ENCODE data around the gene ZGRF1.
"Not testable (repeated sequence)": the region's sequence is repeated elsewhere in the genome, so short reads cannot be mapped to it uniquely, and the experiment has no call there.

The ZGRF1 gene

GRCh38 chr4:112523008-112523721 is 113.5 kb downstream of the ZGRF1 start:
- in situ Hi-C loops (cut with HindIII; ENCODE audit: low pct_unique_long_range_greater_than_20kb, low sequenced_read_pairs): no loop called here
- TF ChIP-seq JUND (IDR thresholded peaks at IDR 0.05; ENCODE audit: low read depth): no peak
- DNase-seq (ENCODE audit: low read depth in 1 of 2, low spot score in 1 of 2): no peak

GRCh38 chr4:112522431-112522830 is 114.3 kb downstream of the ZGRF1 start:
- in situ Hi-C loops (cut with HindIII; ENCODE audit: low pct_unique_long_range_greater_than_20kb, low sequenced_read_pairs); DNase-seq (ENCODE audit: low read depth in 1 of 2, low spot score in 1 of 2): not testable (repeated sequence)

- DNase-seq (ENCODE audit: low read depth in 1 of 2, low spot score in 1 of 2): no peak
- TF ChIP-seq JUND (IDR thresholded peaks at IDR 0.05; ENCODE audit: low read depth): no peak
- in situ Hi-C loops (cut with HindIII; ENCODE audit: low pct_unique_long_range_greater_than_20kb, low sequenced_read_pairs): no loop called here
These were observed 115.3 kb downstream of the ZGRF1 start for GRCh38 chr4:112521123-112522023.

- in situ Hi-C loops (cut with HindIII; ENCODE audit: low pct_unique_long_range_greater_than_20kb, low sequenced_read_pairs): no loop called here
- DNase-seq (ENCODE audit: low read depth in 1 of 2, low spot score in 1 of 2): no peak
- no peak for TF ChIP-seq JUND (IDR thresholded peaks at IDR 0.05; ENCODE audit: low read depth)
These were observed 116.0 kb downstream of the ZGRF1 start for GRCh38 chr4:112520598-112521122.

GRCh38 chr4:112519689-112520597 is 116.8 kb downstream of the ZGRF1 start:
- TF ChIP-seq JUND (IDR thresholded peaks at IDR 0.05; ENCODE audit: low read depth): no peak
- in situ Hi-C loops (cut with HindIII; ENCODE audit: low pct_unique_long_range_greater_than_20kb, low sequenced_read_pairs): no loop called here
- DNase-seq (ENCODE audit: low read depth in 1 of 2, low spot score in 1 of 2): no peak

- no peak for TF ChIP-seq JUND (IDR thresholded peaks at IDR 0.05; ENCODE audit: low read depth)
- no peak for DNase-seq (ENCODE audit: low read depth in 1 of 2, low spot score in 1 of 2)
- in situ Hi-C loops (cut with HindIII; ENCODE audit: low pct_unique_long_range_greater_than_20kb, low sequenced_read_pairs): no loop called here
These were observed 118.0 kb downstream of the ZGRF1 start for GRCh38 chr4:112518675-112519074.

- no peak for DNase-seq (ENCODE audit: low read depth in 1 of 2, low spot score in 1 of 2)
- no peak for TF ChIP-seq JUND (IDR thresholded peaks at IDR 0.05; ENCODE audit: low read depth)
- in situ Hi-C loops (cut with HindIII; ENCODE audit: low pct_unique_long_range_greater_than_20kb, low sequenced_read_pairs): no loop called here
These were observed 118.8 kb downstream of the ZGRF1 start for GRCh38 chr4:112517911-112518310.

- in situ Hi-C loops (cut with HindIII; ENCODE audit: low pct_unique_long_range_greater_than_20kb, low sequenced_read_pairs): no loop called here
- no peak for TF ChIP-seq JUND (IDR thresholded peaks at IDR 0.05; ENCODE audit: low read depth)
- DNase-seq (ENCODE audit: low read depth in 1 of 2, low spot score in 1 of 2): no peak
These were observed 119.6 kb downstream of the ZGRF1 start for GRCh38 chr4:112517067-112517634.

GRCh38 chr4:112516471-112517066 is 120.1 kb downstream of the ZGRF1 start:
- no peak for TF ChIP-seq JUND (IDR thresholded peaks at IDR 0.05; ENCODE audit: low read depth)
- DNase-seq (ENCODE audit: low read depth in 1 of 2, low spot score in 1 of 2): no peak
- in situ Hi-C loops (cut with HindIII; ENCODE audit: low pct_unique_long_range_greater_than_20kb, low sequenced_read_pairs): no loop called here

GRCh38 chr4:112516066-112516470 is 120.6 kb downstream of the ZGRF1 start, which contains the start of gene NEUROG2:
TSS of gene NEUROG2 (minus strand) at chr4:112516180. CDS start at chr4:112515475, 705 bp downstream.
- in situ Hi-C loops (cut with HindIII; ENCODE audit: low pct_unique_long_range_greater_than_20kb, low sequenced_read_pairs): no loop called here
- no peak for TF ChIP-seq JUND (IDR thresholded peaks at IDR 0.05; ENCODE audit: low read depth)
- no peak for DNase-seq (ENCODE audit: low read depth in 1 of 2, low spot score in 1 of 2)

GRCh38 chr4:112515198-112516065 is 121.3 kb downstream of the ZGRF1 start:
- peak in 1 of 2 experiments; percentile 42 for DNase-seq (ENCODE audit: low read depth in 1 of 2, low spot score in 1 of 2)
- TF ChIP-seq JUND (IDR thresholded peaks at IDR 0.05; ENCODE audit: low read depth): no peak
- in situ Hi-C loops (cut with HindIII; ENCODE audit: low pct_unique_long_range_greater_than_20kb, low sequenced_read_pairs): no loop called here

Measured in T47D (cell line).